ENCODE measurements around the gene MAP2. TPM values are rescaled to one million over a fixed set of nuclear protein-coding genes. Genes with fewer than 3 reads are reported as not detected.

MAP2 gene
- total and polyA plus RNA-seq, 2 of the 8 experiments (the other 6 are each of a cell fraction or from before 2014, with no cell fraction given), result 5.9 to 9.4 TPM

DNA sequence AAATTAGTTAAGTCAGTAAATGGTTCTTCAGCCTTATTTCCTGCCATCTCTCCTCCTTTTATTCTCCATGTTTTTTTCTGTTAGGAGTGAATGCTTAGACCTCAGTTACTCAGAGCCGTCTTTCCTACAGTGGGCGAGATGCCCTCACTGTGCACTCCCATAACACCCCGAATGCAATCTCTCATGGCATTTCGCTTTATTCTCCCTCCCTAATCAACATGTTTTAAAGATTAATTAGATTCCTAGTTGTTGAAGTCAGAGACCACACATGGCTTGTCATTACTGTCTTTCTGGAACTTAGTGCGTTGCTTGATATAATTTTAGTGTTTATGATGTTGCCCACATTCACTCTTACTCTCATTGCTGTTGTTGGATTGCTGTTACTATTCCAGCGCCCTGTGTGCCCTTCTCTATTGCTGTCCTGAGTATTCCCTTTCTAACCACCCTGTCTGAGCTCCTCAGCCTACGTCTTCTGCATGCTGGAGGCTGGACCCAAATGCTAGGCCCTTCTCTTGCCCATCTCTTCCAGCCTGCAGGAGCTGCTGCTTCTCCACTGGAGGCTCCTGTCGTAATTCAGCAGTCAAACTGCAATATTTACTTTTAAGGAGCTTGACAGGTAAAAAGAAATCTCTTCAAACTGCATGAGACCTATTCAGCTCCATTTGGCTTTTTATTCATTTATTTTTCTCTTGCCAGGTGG lies 99.3 kb downstream of the MAP2 start:
- H4K91ac ChIP-seq (replicated peaks; ENCODE audit: insufficient read length, low read length), result no peak overlapping the region
- CTCF ChIA-PET (ENCODE audit: partially characterized antibody), result interaction anchor here (0.6 to 2.1 kb wide), 3 partner anchors 12 to 188 kb away, joined by 3 to 7 read pairs (median 3); no protein-coding TSS in a partner anchor
- TF ChIP-seq, protein P1, sequence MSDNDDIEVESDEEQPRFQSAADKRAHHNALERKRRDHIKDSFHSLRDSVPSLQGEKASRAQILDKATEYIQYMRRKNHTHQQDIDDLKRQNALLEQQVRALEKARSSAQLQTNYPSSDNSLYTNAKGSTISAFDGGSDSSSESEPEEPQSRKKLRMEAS (IDR thresholded peaks at IDR 0.05), result no peak
- TF ChIP-seq RAD21 (IDR thresholded peaks at IDR 0.05 in 1 of 2, conservative IDR thresholded peaks at IDR 0.05 in 1 of 2; ENCODE audit: low read depth in 2 of 2, low read length in 2 of 2), result peak in 1 of 2 experiments; percentile 25; a peak in 2 of 4 replicates
- peaks cover 3 to 4% of the 10 kb centered on the region in 2 experiments; a peak in 2 of 4 replicates for H3K9me3 ChIP-seq (ENCODE audit: insufficient read depth in 2 of 2, low read depth in 1 of 2, low read length in 1 of 2)
- no peak overlapping the region for H3K4me3 ChIP-seq (ENCODE audit: extremely low read depth in 1 of 4, insufficient read depth in 2 of 4, low read depth in 3 of 4, low read length in 4 of 4)
- no peaks in the 10 kb centered on the region for H3K36me3 ChIP-seq (ENCODE audit: control insufficient read depth in 2 of 4, insufficient read depth in 4 of 4, low read length in 3 of 4)
- peaks cover 0 to 4% (median 0%) of the 10 kb centered on the region in 4 experiments; a peak in 2 of 7 replicates for H3K4me1 ChIP-seq (replicated peaks in 1 of 4; ENCODE audit: control insufficient read depth in 3 of 4, insufficient read depth in 4 of 4, low read length in 3 of 4)
- no peak overlapping the region for H3K4me2 ChIP-seq (ENCODE audit: insufficient read depth in 1 of 2, low read depth in 2 of 2, low read length in 2 of 2)
- no peak overlapping the region for H3K14ac ChIP-seq (ENCODE audit: insufficient read length)
- H3K9ac ChIP-seq (replicated peaks in 1 of 4; ENCODE audit: extremely low read depth in 1 of 4, low read depth in 3 of 4, low read length in 3 of 4), result no peak overlapping the region
- no peak overlapping the region for H4K5ac ChIP-seq (ENCODE audit: insufficient read length, low read depth, low read length)
- no peak overlapping the region for H3K4ac ChIP-seq (replicated peaks; ENCODE audit: insufficient read length, low read depth, low read length)
- H3K23ac ChIP-seq (ENCODE audit: insufficient read length), result no peak overlapping the region
- no peaks in the 10 kb centered on the region for H3K23me2 ChIP-seq (ENCODE audit: low read depth, low read length)
- no peak overlapping the region for H2AFZ ChIP-seq (ENCODE audit: low read length)
- no peak overlapping the region for H2BK12ac ChIP-seq (ENCODE audit: low read depth, low read length)
- FAIRE-seq, result no peak
- H2BK15ac ChIP-seq (ENCODE audit: low read length), result no peak overlapping the region
- H4K8ac ChIP-seq (ENCODE audit: extremely low read depth, insufficient read depth, low read length), result no peak overlapping the region
- no peak overlapping the region for H3K56ac ChIP-seq (replicated peaks; ENCODE audit: insufficient read length, low read depth, low read length)
- no peaks in the 10 kb centered on the region for H3K79me2 ChIP-seq (ENCODE audit: control insufficient read depth in 1 of 2, insufficient read depth in 2 of 2, low read length in 2 of 2)
- DNase-seq (ENCODE audit: low read depth in 1 of 2, low spot score in 2 of 2), result no peak
- 89% methylated on average over 8 of the region's 8 CpGs; no CpG with 5 or more reads in 1 of the 2 experiments for WGBS, 2 experiments (ENCODE audit: extremely low coverage in 1 of 2, insufficient coverage in 1 of 2, insufficient read length in 1 of 2, insufficient replicate concordance in 2 of 2, low coverage in 1 of 2, low lambda C conversion rate in 2 of 2, missing lambda C conversion rate in 1 of 2)
- POLR2A ChIA-PET (ENCODE audit: partially characterized antibody), result no interaction called here
- H3K18ac ChIP-seq (ENCODE audit: extremely low read depth, low read length), result no peak overlapping the region
- no peaks in the 10 kb centered on the region for H3K79me1 ChIP-seq (ENCODE audit: low read depth, low read length)
- H2BK20ac ChIP-seq (ENCODE audit: low read length), result no peak overlapping the region
- peaks cover 0 to 2% of the 10 kb centered on the region in 2 experiments for H4K20me1 ChIP-seq (replicated peaks in 1 of 2; ENCODE audit: control insufficient read depth in 1 of 2, insufficient read depth in 2 of 2, low read length in 2 of 2)
- H3K27ac ChIP-seq (ENCODE audit: low read depth, low read length), result no peak overlapping the region
- H2AK5ac ChIP-seq (ENCODE audit: low read depth, low read length), result no peak overlapping the region
- peaks cover 5 to 24% (median 9%) of the 10 kb centered on the region in 4 experiments; a peak in 6 of 7 replicates for H3K27me3 ChIP-seq (replicated peaks in 1 of 4; ENCODE audit: control insufficient read depth in 3 of 4, extremely low read depth in 1 of 4, insufficient read depth in 3 of 4, low read length in 3 of 4)
- no peak overlapping the region for H2BK5ac ChIP-seq (ENCODE audit: low read depth, low read length)
- no peak overlapping the region for H2BK120ac ChIP-seq (replicated peaks; ENCODE audit: low read depth, low read length)

Measured in H1 (cell line).